H9 (cell line): ENCODE results near the gene SAXO1. TPM values are rescaled to one million over a fixed set of nuclear protein-coding genes. Genes with fewer than 3 reads are reported as not detected.

Experiments
- DNase-seq: peaks from one replicate; pipeline ENCODE4 v3.0.0-alpha.2; 2017
- H2AFZ ChIP-seq: one replicate; pipeline ENCODE4 v1.6.1; 2013; ENCODE audit warnings: mild to moderate bottlenecking, low read length, control low read depth, moderate library complexity
- H2AK5ac ChIP-seq: 2 replicates; pipeline ENCODE4 v1.6.1; 2013; ENCODE audit warnings: low read length, control low read depth, mixed read lengths; ENCODE audit not compliant: insufficient read length
- H2BK120ac ChIP-seq: one replicate; pipeline ENCODE4 v1.6.1; 2013; ENCODE audit warnings: low read depth, mild to moderate bottlenecking, low read length, control low read depth, inconsistent platforms; ENCODE audit not compliant: poor library complexity, severe bottlenecking
- H2BK12ac ChIP-seq: 2 replicates; pipeline ENCODE4 v1.6.1; 2013; ENCODE audit warnings: low read length, control low read depth, mixed read lengths, low read depth; ENCODE audit not compliant: insufficient read length
- H2BK15ac ChIP-seq: 2 replicates; pipeline ENCODE4 v1.6.1; 2013; ENCODE audit warnings: low read depth, low read length, control low read depth
- H2BK20ac ChIP-seq: one replicate; pipeline ENCODE4 v1.6.1; 2013; ENCODE audit warnings: low read depth, mild to moderate bottlenecking, low read length, control low read depth, inconsistent platforms; ENCODE audit not compliant: poor library complexity, severe bottlenecking
- H2BK5ac ChIP-seq: 2 replicates; pipeline ENCODE4 v1.6.1; 2013; ENCODE audit warnings: low read length, control low read depth, mixed read lengths; ENCODE audit not compliant: insufficient read length
- H3K14ac ChIP-seq: 2 replicates; pipeline ENCODE4 v1.6.1; 2013; ENCODE audit warnings: low read length, control low read depth; ENCODE audit not compliant: insufficient read depth
- H3K18ac ChIP-seq: 2 replicates; pipeline ENCODE4 v1.6.1; 2013; ENCODE audit warnings: low read depth, mild to moderate bottlenecking, mixed read lengths, low read length, control low read depth; ENCODE audit not compliant: insufficient read length
- H3K23ac ChIP-seq: 2 replicates; pipeline ENCODE4 v1.6.1; 2013; ENCODE audit warnings: low read length, control low read depth, mixed read lengths, low read depth; ENCODE audit not compliant: insufficient read length
- H3K23me2 ChIP-seq: 2 replicates; pipeline ENCODE4 v1.6.1; 2013; ENCODE audit warnings: low read depth, mild to moderate bottlenecking, mixed read lengths, low read length, control low read depth; ENCODE audit not compliant: insufficient read length, poor library complexity, severe bottlenecking
- H3K27ac ChIP-seq: 2 replicates; pipeline ENCODE4 v1.5.1; 2013; ENCODE audit warnings: low read length, control low read depth, mixed read lengths, low read depth; ENCODE audit not compliant: insufficient read length
- H3K27me3 ChIP-seq: 2 replicates; pipeline ENCODE4 v1.6.1; 2013; ENCODE audit warnings: low read length, control low read depth, inconsistent platforms; ENCODE audit not compliant: insufficient read depth
- H3K4ac ChIP-seq: 2 replicates; pipeline ENCODE4 v1.6.1; 2013; ENCODE audit warnings: low read depth, mild to moderate bottlenecking, control low read depth, inconsistent platforms, low read length, moderate library complexity
- H3K4me1 ChIP-seq: 2 replicates; pipeline ENCODE4 v1.6.1; 2013; ENCODE audit warnings: low read length, control low read depth, inconsistent platforms; ENCODE audit not compliant: insufficient read depth
- H3K4me2 ChIP-seq: 2 replicates; pipeline ENCODE4 v1.6.1; 2013; ENCODE audit warnings: low read length, control low read depth, mixed read lengths; ENCODE audit not compliant: insufficient read length, insufficient read depth
- H3K56ac ChIP-seq: 2 replicates; pipeline ENCODE4 v1.6.1; 2013; ENCODE audit warnings: low read depth, mild to moderate bottlenecking, mixed read lengths, low read length, control low read depth; ENCODE audit not compliant: insufficient read length
- H3K79me1 ChIP-seq: 2 replicates; pipeline ENCODE4 v1.6.1; 2013; ENCODE audit warnings: low read depth, mild to moderate bottlenecking, moderate library complexity, low read length, control low read depth, inconsistent platforms; ENCODE audit not compliant: insufficient read depth, poor library complexity, severe bottlenecking
- H3K79me2 ChIP-seq: 2 replicates; pipeline ENCODE4 v1.6.1; 2013; ENCODE audit warnings: low read length, control low read depth, inconsistent platforms; ENCODE audit not compliant: insufficient read depth
- H3K9ac ChIP-seq: 2 replicates; pipeline ENCODE4 v1.6.1; 2013; ENCODE audit warnings: low read length, control low read depth, mixed read lengths; ENCODE audit not compliant: insufficient read length; ENCODE audit errors: extremely low read depth
- H3K9me3 ChIP-seq: one replicate; pipeline ENCODE4 v1.6.1; 2013; ENCODE audit warnings: low read depth, low read length, inconsistent platforms; ENCODE audit not compliant: control insufficient read depth
- H3T11ph ChIP-seq: one replicate; pipeline ENCODE4 v1.6.1; 2013; ENCODE audit warnings: mild to moderate bottlenecking, low read length, control low read depth, inconsistent platforms
- H4K20me1 ChIP-seq: one replicate; pipeline ENCODE4 v1.6.1; 2013; ENCODE audit not compliant: control insufficient read depth, insufficient read length, insufficient read depth
- H4K5ac ChIP-seq: 2 replicates; pipeline ENCODE4 v1.6.1; 2013; ENCODE audit warnings: low read depth, mild to moderate bottlenecking, mixed read lengths, low read length, control low read depth; ENCODE audit not compliant: insufficient read length
- H4K8ac ChIP-seq: replicated peaks from 2 replicates; pipeline ENCODE4 v1.6.1; 2013; ENCODE audit warnings: low read length, control low read depth, mixed read lengths, low read depth; ENCODE audit not compliant: insufficient read length
- H4K91ac ChIP-seq: 2 replicates; pipeline ENCODE4 v1.6.1; 2013; ENCODE audit warnings: low read depth, mild to moderate bottlenecking, moderate library complexity, mixed read lengths, low read length, control low read depth; ENCODE audit not compliant: insufficient read length
- H3K27ac Mint-ChIP-seq, 3 experiments: 2 replicates in 2 of 3; 3 replicates in 1 of 3; pipeline ENCODE4 v1.8.0; 2020 to 2021; ENCODE audit warnings: mixed read lengths in 3 of 3, mild to moderate bottlenecking in 1 of 3, moderate library complexity in 1 of 3
- H3K27me3 Mint-ChIP-seq: 2 replicates; pipeline ENCODE4 v1.8.0; 2021; ENCODE audit warnings: low read depth, mild to moderate bottlenecking, moderate library complexity, mixed read lengths
- H3K36me3 Mint-ChIP-seq, 3 experiments: 2 replicates in 2 of 3; 3 replicates in 1 of 3; pipeline ENCODE4 v1.8.0; 2020 to 2021; ENCODE audit warnings: low read depth in 3 of 3, mixed read lengths in 3 of 3; ENCODE audit not compliant: insufficient read depth in 1 of 3
- H3K4me1 Mint-ChIP-seq, 2 experiments: 2 replicates each; pipeline ENCODE4 v1.8.0; 2020; ENCODE audit warnings: mixed read lengths in 2 of 2
- H3K4me3 Mint-ChIP-seq, 2 experiments: 2 replicates in 1 of 2; 3 replicates in 1 of 2; pipeline ENCODE4 v1.8.0; 2020 to 2021; ENCODE audit warnings: mild to moderate bottlenecking in 2 of 2, mixed read lengths in 2 of 2, moderate library complexity in 1 of 2
- H3K9me3 Mint-ChIP-seq, 2 experiments: 2 replicates in 1 of 2; 3 replicates in 1 of 2; pipeline ENCODE4 v1.8.0; 2020; ENCODE audit warnings: mild to moderate bottlenecking in 2 of 2, mixed read lengths in 2 of 2, moderate library complexity in 1 of 2
- WGBS: extraction: QIAGEN DNeasy Blood & Tissue Kit; methylation state at CpG from one replicate; pipeline ENCODE4 v1.1.7; 2013; ENCODE audit warnings: missing lambda C conversion rate, low lambda C conversion rate, mixed read lengths; ENCODE audit not compliant: insufficient read length; ENCODE audit errors: extremely low coverage; 5-methylcytosine and 5-hydroxymethylcytosine counted together
- total RNA-seq: library from RNA; stranded (reverse); gene quantifications from 2 replicates; pipeline ENCODE4 v1.2.1, GENCODE V29; 2021
- TF ChIP-seq, protein P1 (sequence below): fragments of 200-600 bp; sonication (generic); conservative IDR thresholded peaks from 3 replicates; pipeline ENCODE4 v1.8.0; 2021; ENCODE audit warnings: antibody characterized with exemption, mild to moderate bottlenecking

SAXO1 gene
- total RNA-seq, 1 experiment from 2014 or later = 0.09 TPM

DNA sequence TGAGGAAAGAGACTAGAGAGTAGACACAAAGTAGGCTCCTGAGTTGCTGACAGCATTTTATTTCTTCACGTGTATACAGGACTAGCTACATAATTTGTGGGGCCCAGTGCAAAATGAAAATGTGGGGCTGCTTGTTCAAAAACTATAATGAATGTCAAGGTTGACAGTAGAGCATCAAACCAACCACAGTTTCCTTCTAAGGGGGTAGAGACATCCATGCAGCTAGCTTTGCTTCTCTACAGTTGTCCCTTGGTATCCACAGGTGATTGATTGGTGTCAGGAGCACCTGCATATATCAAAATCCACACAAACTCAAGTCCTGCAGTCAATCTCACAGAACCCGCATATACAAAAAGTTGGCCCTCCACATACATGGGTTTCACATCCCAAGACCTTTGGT lies 129.6 kb downstream of the SAXO1 start:
- H2BK12ac ChIP-seq = no peak overlapping the region
- Mint-ChIP-seq H3K9me3 (peaks cover 3 to 19% of the 10 kb centered on the region in 2 experiments; a peak in 4 of 5 replicates), H3K27ac (no peak overlapping the region), H3K36me3 (peaks cover 0 to 9% (median 1%) of the 10 kb centered on the region in 3 experiments; a peak in 3 of 7 replicates), H3K4me3 (no peak overlapping the region), H3K4me1 (peaks cover 0 to 6% of the 10 kb centered on the region in 2 experiments; a peak in 2 of 4 replicates), H3K27me3 (no peaks in the 10 kb centered on the region; the same call in 1 of the 2 replicates)
- H3K23ac ChIP-seq = no peak overlapping the region
- H3K27ac ChIP-seq = no peak overlapping the region
- no peak overlapping the region for H3K4ac ChIP-seq
- no peak overlapping the region for H2BK15ac ChIP-seq
- DNase-seq = no peak
- H3K9me3 ChIP-seq = no peaks in the 10 kb centered on the region
- H4K20me1 ChIP-seq = no peaks in the 10 kb centered on the region
- H3K56ac ChIP-seq = no peak overlapping the region
- no peak overlapping the region for H2BK120ac ChIP-seq
- H3K79me2 ChIP-seq = no peaks in the 10 kb centered on the region
- no peak overlapping the region for H4K91ac ChIP-seq
- no peaks in the 10 kb centered on the region for H3K79me1 ChIP-seq
- H3K4me1 ChIP-seq = no peaks in the 10 kb centered on the region
- no peak overlapping the region for H4K5ac ChIP-seq
- H3K18ac ChIP-seq = no peak overlapping the region
- H2AFZ ChIP-seq = no peak overlapping the region
- no peak overlapping the region for H2AK5ac ChIP-seq
- no peaks in the 10 kb centered on the region for H3K27me3 ChIP-seq
- no peak overlapping the region for H4K8ac ChIP-seq
- H3K4me2 ChIP-seq = no peak overlapping the region
- H2BK5ac ChIP-seq = no peak overlapping the region
- no peak overlapping the region for H3T11ph ChIP-seq
- TF ChIP-seq, protein P1, sequence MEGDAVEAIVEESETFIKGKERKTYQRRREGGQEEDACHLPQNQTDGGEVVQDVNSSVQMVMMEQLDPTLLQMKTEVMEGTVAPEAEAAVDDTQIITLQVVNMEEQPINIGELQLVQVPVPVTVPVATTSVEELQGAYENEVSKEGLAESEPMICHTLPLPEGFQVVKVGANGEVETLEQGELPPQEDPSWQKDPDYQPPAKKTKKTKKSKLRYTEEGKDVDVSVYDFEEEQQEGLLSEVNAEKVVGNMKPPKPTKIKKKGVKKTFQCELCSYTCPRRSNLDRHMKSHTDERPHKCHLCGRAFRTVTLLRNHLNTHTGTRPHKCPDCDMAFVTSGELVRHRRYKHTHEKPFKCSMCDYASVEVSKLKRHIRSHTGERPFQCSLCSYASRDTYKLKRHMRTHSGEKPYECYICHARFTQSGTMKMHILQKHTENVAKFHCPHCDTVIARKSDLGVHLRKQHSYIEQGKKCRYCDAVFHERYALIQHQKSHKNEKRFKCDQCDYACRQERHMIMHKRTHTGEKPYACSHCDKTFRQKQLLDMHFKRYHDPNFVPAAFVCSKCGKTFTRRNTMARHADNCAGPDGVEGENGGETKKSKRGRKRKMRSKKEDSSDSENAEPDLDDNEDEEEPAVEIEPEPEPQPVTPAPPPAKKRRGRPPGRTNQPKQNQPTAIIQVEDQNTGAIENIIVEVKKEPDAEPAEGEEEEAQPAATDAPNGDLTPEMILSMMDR = no peak
- H3K23me2 ChIP-seq = no peaks in the 10 kb centered on the region
- no CpG with 5 or more reads among the region's 2 CpGs for WGBS
- H2BK20ac ChIP-seq = no peak overlapping the region
- no peak overlapping the region for H3K14ac ChIP-seq
- no peak overlapping the region for H3K9ac ChIP-seq
